GM21367 (cell line): ENCODE results near the gene TNNT1.
"Not testable (repeated sequence)": the region's sequence is repeated elsewhere in the genome, so short reads cannot be mapped to it uniquely, and the experiment has no call there.

Source experiments
- ATAC-seq: cut with Tn5 transposase; IDR thresholded peaks from one replicate; pipeline ENCODE4 v1.9.1; 2021; ENCODE audit not compliant: unreplicated experiment

The TNNT1 gene

GRCh38 chr19:55169136-55169535 is 20.1 kb upstream of the TNNT1 start:
- ATAC-seq = no peak

- peak; percentile 65 for ATAC-seq
Measured at GRCh38 chr19:55166530-55167268, 17.7 kb upstream of the TNNT1 start, which contains the start of gene DNAAF3. DNAAF3 (minus strand) TSS chr19:55166613; CDS start chr19:55166413, 200 bp downstream.

GRCh38 chr19:55165952-55166529 is 17.0 kb upstream of the TNNT1 start:
- ATAC-seq = no peak

- no peak for ATAC-seq
Measured at GRCh38 chr19:55161571-55162322, 12.7 kb upstream of the TNNT1 start.

- ATAC-seq = no peak
Measured at GRCh38 chr19:55160986-55161365, 12.0 kb upstream of the TNNT1 start.

GRCh38 chr19:55160128-55160985 is 11.4 kb upstream of the TNNT1 start:
- peak; percentile 55 for ATAC-seq

- no peak for ATAC-seq
Measured at GRCh38 chr19:55158848-55159749, 10.1 kb upstream of the TNNT1 start.

- no peak for ATAC-seq
Measured at GRCh38 chr19:55158423-55158822, 9.4 kb upstream of the TNNT1 start.

GRCh38 chr19:55157064-55157908 is 8.3 kb upstream of the TNNT1 start, which contains the start of gene TNNI3:
TNNI3 (minus strand) TSS chr19:55157732; CDS start chr19:55157589, 143 bp downstream.
- ATAC-seq = no peak

- no peak for ATAC-seq
Measured at GRCh38 chr19:55156202-55157063, 7.4 kb upstream of the TNNT1 start.

GRCh38 chr19:55155784-55156183 is 6.8 kb upstream of the TNNT1 start:
- ATAC-seq = not testable (repeated sequence)

- ATAC-seq = no peak
Measured at GRCh38 chr19:55153652-55154264, 4.8 kb upstream of the TNNT1 start.

GRCh38 chr19:55152017-55152416 is 3.0 kb upstream of the TNNT1 start:
- no peak for ATAC-seq

GRCh38 chr19:55147545-55148251 is 1.3 kb downstream of the TNNT1 start:
- no peak for ATAC-seq

- no peak for ATAC-seq
Measured at GRCh38 chr19:55146705-55147273, 2.2 kb downstream of the TNNT1 start.

GRCh38 chr19:55146078-55146704 is 2.8 kb downstream of the TNNT1 start:
- ATAC-seq = no peak
